MCF 10A (cell line): ENCODE measurements around the gene SHROOM3. TPM values are rescaled to one million over a fixed set of nuclear protein-coding genes. Genes with fewer than 3 reads are reported as not detected.

Source experiments
- BruUV-seq: library from RNA; stranded (reverse); fragments of 400-500 nt; replicated peaks from 2 replicates; lab custom pipeline; 2021; lab: Mats Ljungman, UMichigan
- CTCF ChIA-PET: fragments of 300-600 bp; sonication (Branson Sonifier 250); formaldehyde crosslinking; extraction: SDS; loops from one replicate; lab custom pipeline; 2021; ENCODE audit warnings: antibody characterized with exemption, inconsistent platforms; lab: Yijun Ruan, JAX
- POLR2A ChIA-PET: fragments of 300-600, 350-650 bp; sonication (Branson Sonifier 250); formaldehyde crosslinking; extraction: SDS; loops from one replicate; lab custom pipeline; 2020; ENCODE audit warnings: antibody characterized with exemption, inconsistent platforms; lab: Yijun Ruan, JAX
- DNase-seq: peaks from one replicate; pipeline ENCODE4 v3.0.0-alpha.2; 2018; ENCODE audit not compliant: unreplicated experiment
- H3K27ac Mint-ChIP-seq: one replicate; pipeline ENCODE4 v1.8.0; 2022; ENCODE audit warnings: mild to moderate bottlenecking, low read depth, mixed read lengths; ENCODE audit not compliant: unreplicated experiment
- H3K27me3 Mint-ChIP-seq: one replicate; pipeline ENCODE4 v1.8.0; 2022; ENCODE audit warnings: mixed read lengths; ENCODE audit not compliant: insufficient read depth, unreplicated experiment
- H3K36me3 Mint-ChIP-seq: one replicate; pipeline ENCODE4 v1.8.0; 2022; ENCODE audit warnings: mild to moderate bottlenecking, moderate library complexity, mixed read lengths; ENCODE audit not compliant: insufficient read depth, unreplicated experiment
- H3K4me1 Mint-ChIP-seq: one replicate; pipeline ENCODE4 v1.8.0; 2022; ENCODE audit warnings: mixed read lengths; ENCODE audit not compliant: insufficient read depth, unreplicated experiment
- H3K4me3 Mint-ChIP-seq: one replicate; pipeline ENCODE4 v1.8.0; 2022; ENCODE audit warnings: mild to moderate bottlenecking, moderate library complexity, mixed read lengths; ENCODE audit not compliant: unreplicated experiment
- H3K9me3 Mint-ChIP-seq: one replicate; pipeline ENCODE4 v1.8.0; 2022; ENCODE audit warnings: mixed read lengths; ENCODE audit not compliant: unreplicated experiment
- CTCF ChIP-seq: fragments of 200-600 bp; IDR thresholded peaks from one replicate; pipeline ENCODE4 v1.8.0; 2022; ENCODE audit warnings: antibody characterized with exemption, mild to moderate bottlenecking; ENCODE audit not compliant: unreplicated experiment
- intact Hi-C: fragments of 100-400 bp; cut with micrococcal nuclease; formaldehyde crosslinking; loops from 2 replicates; pipeline ENCODE4 v1.14.1; 2022
- total RNA-seq: library from RNA; stranded (reverse); gene quantifications from 2 replicates; pipeline ENCODE4 v1.2.3, GENCODE V29; 2022

SHROOM3 gene
- total RNA-seq, 1 experiment from 2014 or later, result 20.7 TPM

GRCh38 chr4:76546759-76547742 is 112.0 kb downstream of the SHROOM3 start:
- no TSS peak for BruUV-seq
- DNase-seq, result peak; percentile 71
- H3K36me3 Mint-ChIP-seq, result no peaks in the 10 kb centered on the region
- TF ChIP-seq CTCF, result no peak
- intact Hi-C loops, result no loop called here
- H3K4me1 Mint-ChIP-seq, result peaks cover 12% of the 10 kb centered on the region
- peak overlapping the region; percentile 40 for H3K27ac Mint-ChIP-seq
- H3K27me3 Mint-ChIP-seq, result no peaks in the 10 kb centered on the region
- no peaks in the 10 kb centered on the region for H3K9me3 Mint-ChIP-seq
- peak overlapping the region; percentile 26 for H3K4me3 Mint-ChIP-seq
- CTCF ChIA-PET, result interaction anchor here (0.6 to 0.8 kb wide), 3 partner anchors 43 to 184 kb away, joined by 3 to 5 read pairs (median 3); no protein-coding TSS in a partner anchor
- POLR2A ChIA-PET, result interaction anchor here (0.7 to 1.6 kb wide), 5 partner anchors 14 to 156 kb away, joined by 3 to 5 read pairs (median 4); no protein-coding TSS in a partner anchor

- Mint-ChIP-seq H3K9me3 (no peaks in the 10 kb centered on the region), H3K27ac (no peak overlapping the region), H3K27me3 (no peaks in the 10 kb centered on the region), H3K4me3 (no peak overlapping the region), H3K36me3 (no peaks in the 10 kb centered on the region), H3K4me1 (peaks cover 12% of the 10 kb centered on the region)
- ChIA-PET CTCF (no interaction called here), POLR2A (interaction anchor here (0.7 kb wide), 1 partner anchor 130 kb away, joined by 3 read pairs; no protein-coding TSS in a partner anchor)
- no peak for DNase-seq
- BruUV-seq, result no TSS peak
- intact Hi-C loops, result no loop called here
- TF ChIP-seq CTCF, result no peak
Measured at GRCh38 chr4:76548704-76549103, 113.7 kb downstream of the SHROOM3 start.

GRCh38 chr4:76549765-76550164 is 114.7 kb downstream of the SHROOM3 start:
- H3K36me3 Mint-ChIP-seq, result no peaks in the 10 kb centered on the region
- POLR2A ChIA-PET, result no interaction called here
- DNase-seq, result no peak
- H3K27ac Mint-ChIP-seq, result no peak overlapping the region
- H3K4me3 Mint-ChIP-seq, result no peak overlapping the region
- intact Hi-C loops, result no loop called here
- no peaks in the 10 kb centered on the region for H3K27me3 Mint-ChIP-seq
- CTCF ChIA-PET, result no interaction called here
- H3K9me3 Mint-ChIP-seq, result no peaks in the 10 kb centered on the region
- TF ChIP-seq CTCF, result no peak
- no TSS peak for BruUV-seq
- peaks cover 12% of the 10 kb centered on the region for H3K4me1 Mint-ChIP-seq
